ENCODE measurements around the gene NUDT8.

The NUDT8 gene

GRCh38 chr11:67585911-67586310 lies 43.8 kb downstream of the NUDT8 start:
- no peak for DNase-seq

DNA sequence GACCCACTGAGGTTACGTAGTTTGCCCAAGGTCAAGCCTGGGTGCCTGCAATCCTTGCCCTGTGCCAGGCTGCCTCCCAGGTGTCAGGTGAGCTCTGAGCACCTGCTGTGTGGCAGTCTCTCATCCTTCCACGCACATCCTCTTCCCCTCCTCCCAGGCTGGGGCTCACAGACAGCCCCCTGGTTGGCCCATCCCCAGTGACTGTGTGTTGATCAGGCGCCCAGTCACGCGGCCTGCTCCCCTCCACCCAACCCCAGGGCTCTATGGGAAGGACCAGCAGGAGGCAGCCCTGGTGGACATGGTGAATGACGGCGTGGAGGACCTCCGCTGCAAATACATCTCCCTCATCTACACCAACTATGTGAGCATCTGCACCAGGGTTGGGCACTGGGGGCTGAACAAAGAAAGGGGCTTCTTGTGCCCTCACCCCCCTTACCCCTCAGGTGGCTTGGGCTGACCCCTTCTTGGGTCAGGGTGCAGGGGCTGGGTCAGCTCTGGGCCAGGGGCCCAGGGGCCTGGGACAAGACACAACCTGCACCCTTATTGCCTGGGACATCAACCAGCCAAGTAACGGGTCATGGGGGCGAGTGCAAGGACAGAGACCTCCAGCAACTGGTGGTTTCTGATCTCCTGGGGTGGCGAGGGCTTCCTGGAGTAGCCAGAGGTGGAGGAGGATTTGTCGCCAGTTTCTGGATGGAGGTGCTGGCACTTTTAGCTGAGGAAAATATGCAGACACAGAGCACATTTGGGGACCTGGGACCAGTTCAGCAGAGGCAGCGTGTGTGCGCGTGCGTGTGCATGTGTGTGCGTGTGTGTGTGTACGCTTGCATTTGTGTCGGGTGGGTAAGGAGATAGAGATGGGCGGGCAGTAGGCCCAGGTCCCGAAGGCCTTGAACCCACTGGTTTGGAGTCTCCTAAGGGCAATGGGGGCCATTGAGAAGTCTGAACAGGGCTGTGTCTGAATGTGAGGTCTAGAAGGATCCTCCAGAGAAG lies 44.6 kb downstream of the NUDT8 start:
- no peak for DNase-seq

GRCh38 chr11:67584205-67584880 lies 45.4 kb downstream of the NUDT8 start:
- DNase-seq: peak; percentile 42

DNA sequence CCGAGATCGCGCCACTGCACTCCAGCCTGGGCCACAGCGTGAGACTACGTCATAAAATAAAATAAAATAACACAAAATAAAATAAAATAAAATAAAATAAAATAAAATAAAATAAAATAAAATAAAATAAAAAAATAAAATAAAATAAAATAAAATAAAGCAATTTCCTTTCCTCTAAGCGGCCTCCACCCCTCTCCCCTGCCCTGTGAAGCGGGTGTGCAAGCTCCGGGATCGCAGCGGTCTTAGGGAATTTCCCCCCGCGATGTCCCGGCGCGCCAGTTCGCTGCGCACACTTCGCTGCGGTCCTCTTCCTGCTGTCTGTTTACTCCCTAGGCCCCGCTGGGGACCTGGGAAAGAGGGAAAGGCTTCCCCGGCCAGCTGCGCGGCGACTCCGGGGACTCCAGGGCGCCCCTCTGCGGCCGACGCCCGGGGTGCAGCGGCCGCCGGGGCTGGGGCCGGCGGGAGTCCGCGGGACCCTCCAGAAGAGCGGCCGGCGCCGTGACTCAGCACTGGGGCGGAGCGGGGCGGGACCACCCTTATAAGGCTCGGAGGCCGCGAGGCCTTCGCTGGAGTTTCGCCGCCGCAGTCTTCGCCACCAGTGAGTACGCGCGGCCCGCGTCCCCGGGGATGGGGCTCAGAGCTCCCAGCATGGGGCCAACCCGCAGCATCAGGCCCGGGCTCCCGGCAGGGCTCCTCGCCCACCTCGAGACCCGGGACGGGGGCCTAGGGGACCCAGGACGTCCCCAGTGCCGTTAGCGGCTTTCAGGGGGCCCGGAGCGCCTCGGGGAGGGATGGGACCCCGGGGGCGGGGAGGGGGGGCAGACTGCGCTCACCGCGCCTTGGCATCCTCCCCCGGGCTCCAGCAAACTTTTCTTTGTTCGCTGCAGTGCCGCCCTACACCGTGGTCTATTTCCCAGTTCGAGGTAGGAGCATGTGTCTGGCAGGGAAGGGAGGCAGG lies 46.2 kb downstream of the NUDT8 start, which contains the start of gene GSTP1:
GSTP1 (plus strand) TSS at position 566 of the 958 bp plus-strand sequence; CDS start at position 598, 32 bp downstream.
- peak; percentile 76 for DNase-seq

- no peak for DNase-seq
Observed at GRCh38 chr11:67582011-67582410, 47.7 kb downstream of the NUDT8 start.

GRCh38 chr11:67581469-67581868 lies 48.3 kb downstream of the NUDT8 start:
- DNase-seq: no peak

DNA sequence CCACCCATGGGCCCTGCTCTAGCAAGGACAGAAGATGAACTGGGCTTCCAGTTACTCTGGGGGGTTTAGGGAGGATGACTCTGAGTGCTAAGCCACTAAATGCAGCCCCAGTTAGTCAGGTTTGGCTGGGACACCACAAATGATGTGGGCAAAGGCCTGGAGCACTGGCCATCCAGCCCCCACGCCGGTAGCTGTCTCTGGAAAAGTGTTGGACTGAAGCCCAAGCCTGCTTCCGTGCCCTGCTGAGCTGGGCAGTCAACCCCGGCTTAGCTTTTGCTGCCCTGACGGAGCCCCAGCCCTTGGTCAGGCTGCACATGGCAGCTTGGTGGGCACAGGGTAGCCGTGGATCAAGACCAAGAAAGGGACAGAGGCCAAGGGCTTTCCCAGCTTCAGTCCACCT lies 51.8 kb downstream of the NUDT8 start:
- DNase-seq: no peak
